Stimulated activated CD4-positive, alpha-beta T cell treated with anti-CD3 and anti-CD28 coated beads, Interleukin-15, amount 100 ng/mL, for 48 hours (primary cell): ENCODE results near the gene HOMER2.
"Not testable (repeated sequence)": the region's sequence is repeated elsewhere in the genome, so short reads cannot be mapped to it uniquely, and the experiment has no call there.

ENCODE experiments used
- DNase-seq, 2 donors: peaks; one replicate each; pipeline ENCODE4 v3.0.0-alpha.2; 2020; ENCODE audit warnings: low read depth in 2 of 2

Gene HOMER2

DNA sequence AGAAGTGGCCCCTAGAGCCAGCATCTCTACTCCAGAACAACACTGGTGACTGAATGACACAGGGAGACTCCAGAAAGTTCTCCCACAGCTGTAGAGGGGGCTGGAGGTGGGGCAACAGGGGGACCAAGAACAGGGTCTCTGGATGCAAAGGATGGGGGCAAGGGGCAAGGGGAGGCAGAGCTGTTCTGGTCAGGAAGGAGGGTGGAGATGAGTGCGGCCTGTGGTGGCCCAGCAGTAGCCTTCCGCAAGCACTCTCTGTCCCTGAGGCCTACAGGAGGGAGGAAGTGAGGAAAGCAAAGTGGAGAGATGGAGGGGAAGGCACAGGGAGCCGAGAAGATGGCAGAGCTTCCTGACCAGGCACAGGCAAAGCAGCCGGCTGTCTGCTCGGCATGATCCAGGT, 56.5 kb downstream of the HOMER2 start:
- DNase-seq, result no peak

DNA sequence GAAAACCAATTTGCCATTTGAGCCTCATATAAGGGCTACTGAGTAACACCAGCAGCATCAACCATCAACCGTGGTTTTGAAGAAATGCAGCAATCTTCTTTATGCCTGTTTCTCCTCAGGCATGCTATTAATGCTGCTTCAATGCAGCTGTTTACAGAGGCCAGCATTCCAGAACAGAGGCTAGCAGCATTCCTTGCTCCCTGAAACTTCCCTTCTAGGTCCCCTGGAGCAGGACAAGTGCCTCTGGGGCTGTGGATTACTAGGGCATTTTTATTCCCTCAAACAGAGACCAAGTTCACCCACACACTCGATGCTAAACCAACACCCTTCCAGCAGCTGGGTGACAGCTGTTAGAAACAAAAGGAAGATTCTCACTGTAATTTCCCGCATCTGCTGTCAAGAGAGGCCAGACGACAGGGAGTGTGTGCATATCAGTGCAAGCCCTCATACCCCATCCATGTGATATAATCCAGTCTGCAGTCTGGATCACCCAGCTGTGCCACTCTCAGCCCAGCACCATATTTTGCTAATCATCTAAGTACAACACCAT, 57.5 kb downstream of the HOMER2 start:
- DNase-seq, result no peak

DNA sequence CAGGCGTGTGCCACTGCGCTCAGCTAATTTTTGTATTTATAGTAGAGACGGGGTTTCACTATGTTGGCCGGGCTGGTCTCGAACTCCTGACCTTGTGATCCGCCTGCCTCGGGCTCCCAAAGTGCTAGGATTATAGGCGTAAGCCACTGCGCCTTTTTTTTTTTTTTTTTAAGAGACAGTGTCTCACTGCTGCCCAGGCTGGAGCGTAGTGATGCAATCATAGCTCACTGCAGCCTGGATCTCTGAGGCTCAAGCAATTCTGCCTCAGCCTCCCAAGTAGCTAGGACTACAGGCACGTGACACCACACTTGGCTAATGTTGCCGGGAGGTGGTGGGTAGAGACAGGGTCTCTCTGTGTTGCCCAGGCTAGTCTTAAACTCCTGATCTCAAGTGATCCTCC, 59.0 kb downstream of the HOMER2 start:
- not testable (repeated sequence) for DNase-seq

DNA sequence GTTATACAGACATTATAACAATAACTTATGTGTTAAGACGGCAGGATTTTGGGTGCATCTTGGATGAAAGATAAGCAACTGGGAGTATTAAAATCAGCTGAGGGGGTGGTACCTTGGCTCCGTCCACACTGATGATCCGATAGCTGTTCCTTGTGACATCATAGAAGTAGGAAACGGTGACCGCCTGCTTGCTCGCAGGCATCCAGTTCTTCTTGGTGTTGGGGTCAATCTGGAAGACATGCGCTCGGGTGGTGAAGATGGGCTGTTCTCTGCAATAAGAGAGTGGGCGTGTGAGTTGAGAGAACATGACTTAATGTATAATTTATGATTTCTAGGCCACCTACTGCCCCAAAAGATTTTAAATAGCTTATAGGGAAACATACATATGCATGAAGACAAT, 59.9 kb downstream of the HOMER2 start:
- no peak for DNase-seq

DNA sequence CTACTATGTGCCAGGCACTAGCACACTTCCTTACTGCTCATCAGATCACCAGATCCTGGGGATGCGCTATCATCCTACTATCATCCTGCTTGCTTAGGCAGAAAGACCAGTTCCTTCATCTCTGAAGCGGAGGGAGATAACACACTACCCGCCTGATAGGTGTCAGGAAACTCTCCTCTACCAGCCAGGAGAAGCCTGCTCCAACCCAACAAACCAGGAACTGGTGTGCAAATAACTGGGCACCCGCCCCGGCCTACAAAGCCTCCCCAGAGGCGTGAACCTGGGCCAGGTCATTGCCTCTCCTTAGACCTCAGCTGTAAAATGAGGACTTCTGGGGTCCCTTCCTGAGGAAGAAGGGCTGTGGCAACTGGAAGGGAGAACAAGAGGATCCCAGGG, 61.5 kb downstream of the HOMER2 start:
- no peak for DNase-seq

DNA sequence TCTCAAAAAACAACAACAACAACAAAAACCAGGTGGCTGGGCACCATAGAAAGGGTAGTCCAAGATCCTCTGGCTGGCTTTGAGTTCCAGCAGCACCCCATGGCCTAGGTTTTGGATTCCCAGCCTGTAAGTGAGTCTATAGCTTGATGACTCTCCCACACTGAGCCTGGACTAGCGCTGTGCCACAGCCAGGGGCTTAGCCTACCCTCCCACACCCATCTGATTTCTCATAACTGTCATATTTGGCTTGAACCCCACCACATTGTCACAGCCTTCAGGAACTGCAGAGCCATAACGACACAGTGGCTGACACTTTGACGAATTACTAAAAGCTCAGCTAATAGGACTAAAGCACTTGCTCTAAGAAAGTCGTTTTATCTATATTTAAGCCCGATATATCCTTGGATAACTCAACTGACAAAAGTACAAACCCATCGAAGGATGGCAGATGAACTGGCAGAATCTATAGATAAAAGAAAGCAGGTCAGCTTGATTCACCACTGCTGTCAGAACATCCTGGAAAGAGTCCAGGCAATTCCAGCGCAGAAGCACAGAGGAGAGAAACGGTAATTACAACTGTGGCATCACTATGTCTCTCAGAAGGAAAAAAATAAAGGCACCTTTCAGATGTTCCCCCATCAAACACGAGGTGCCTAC, 62.1 kb downstream of the HOMER2 start:
- DNase-seq, result no peak

DNA sequence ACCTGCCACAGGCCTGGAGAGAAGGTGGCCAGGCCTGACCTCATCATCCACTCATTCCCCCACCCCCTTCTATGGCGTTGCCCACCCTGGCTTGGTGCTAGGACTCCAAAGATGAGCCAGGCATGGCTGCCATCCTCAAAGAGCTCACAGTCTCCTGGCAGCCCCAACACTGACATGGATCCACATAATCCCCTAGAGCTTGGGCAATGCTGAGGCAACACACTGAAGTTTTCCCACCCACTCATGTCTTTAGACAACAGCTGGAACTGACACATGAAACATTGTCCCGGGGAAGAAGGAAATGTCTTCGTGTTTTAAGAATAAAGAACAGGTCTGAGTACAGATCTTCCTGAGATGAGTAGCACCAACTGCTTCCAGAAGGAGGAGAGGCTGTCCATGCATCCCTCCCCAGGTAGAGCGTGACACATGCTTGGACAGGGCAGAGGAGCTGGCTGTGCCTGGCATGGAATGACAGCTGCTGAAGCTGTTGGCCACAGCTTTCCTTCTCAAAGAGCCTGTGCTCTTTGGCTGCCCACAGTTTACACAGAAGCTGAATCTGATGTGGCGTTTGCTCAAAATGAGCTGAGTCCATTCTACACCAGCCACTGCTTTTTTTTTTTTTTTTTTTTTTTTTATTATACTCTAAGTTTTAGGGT, 70.1 kb downstream of the HOMER2 start:
- DNase-seq, result no peak

DNA sequence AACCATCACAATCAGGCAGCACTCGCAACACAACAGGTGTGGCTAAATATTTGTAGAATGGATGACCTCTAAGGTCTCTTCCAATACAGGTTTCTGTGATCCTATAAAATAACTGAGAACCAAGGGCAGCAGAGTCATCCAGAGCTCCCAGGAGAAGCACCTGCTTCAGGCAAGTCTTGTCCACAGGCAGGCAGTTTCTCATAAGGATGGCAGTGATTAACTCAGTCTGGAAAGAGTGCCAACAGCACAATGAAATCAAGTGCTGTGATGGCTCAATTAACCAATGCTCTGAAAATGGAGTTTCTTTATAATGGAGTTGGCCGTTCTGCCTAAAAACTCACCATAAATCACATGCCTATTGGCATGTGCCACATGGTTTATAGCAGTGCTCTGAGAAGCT, 70.8 kb downstream of the HOMER2 start:
- DNase-seq, result no peak

DNA sequence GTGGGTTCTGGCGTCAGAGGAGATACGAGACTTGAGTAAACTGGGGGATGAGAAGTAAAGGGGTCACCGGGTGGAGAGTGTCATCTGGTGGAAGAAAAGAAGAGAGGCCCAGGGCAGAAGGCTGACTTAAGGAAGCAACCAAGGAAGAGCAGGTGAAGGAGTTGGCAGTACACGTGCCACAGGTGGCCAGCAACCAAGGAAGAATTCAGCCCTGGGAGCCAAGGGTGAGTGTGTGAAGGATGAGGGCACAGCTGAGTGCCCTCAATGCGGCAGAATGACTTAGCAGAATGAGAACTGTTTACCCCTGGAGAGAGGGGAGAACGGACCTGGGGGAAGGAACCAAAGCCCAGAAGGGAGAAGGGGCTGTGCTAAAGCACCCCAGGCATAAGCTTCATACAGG, 71.8 kb downstream of the HOMER2 start:
- DNase-seq, result no peak

DNA sequence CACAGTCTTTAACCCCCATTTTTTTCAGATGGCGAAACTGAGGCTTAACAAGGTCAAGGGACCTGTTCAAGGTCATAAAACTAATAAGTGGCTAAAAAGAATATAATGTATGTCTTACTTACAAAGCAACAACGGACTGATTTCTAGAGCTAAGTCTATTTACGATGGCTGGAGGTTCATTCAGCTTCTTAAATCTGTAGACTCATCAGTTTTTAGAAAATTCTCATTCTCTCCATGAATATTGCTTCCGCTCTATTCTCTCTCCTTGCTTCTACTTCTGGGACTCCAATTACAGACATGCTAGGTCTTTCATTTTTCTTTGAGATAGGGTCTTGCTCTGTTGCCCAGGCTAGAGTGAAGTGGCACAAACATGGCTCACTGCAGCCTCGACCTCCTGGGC, 74.2 kb downstream of the HOMER2 start:
- no peak for DNase-seq

DNA sequence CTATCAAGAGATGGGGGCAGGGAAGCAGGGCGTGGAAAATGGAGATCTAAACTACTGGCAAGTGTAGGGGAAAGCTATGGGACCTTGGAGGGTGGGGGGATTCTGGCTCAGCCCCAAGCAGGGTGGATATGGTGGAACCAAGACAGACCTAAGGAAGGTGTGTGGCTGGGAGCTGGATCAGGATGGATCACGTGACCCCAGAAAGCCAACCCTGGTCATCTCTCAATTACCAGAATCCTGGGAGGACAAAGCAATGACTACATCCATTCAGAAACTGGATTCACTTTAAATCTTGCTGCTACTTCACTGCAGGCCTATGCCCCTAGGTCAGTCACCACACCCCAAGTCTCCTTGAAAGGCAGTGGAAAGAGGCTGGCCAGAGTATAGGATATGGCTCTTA, 74.7 kb downstream of the HOMER2 start:
- DNase-seq, result no peak

DNA sequence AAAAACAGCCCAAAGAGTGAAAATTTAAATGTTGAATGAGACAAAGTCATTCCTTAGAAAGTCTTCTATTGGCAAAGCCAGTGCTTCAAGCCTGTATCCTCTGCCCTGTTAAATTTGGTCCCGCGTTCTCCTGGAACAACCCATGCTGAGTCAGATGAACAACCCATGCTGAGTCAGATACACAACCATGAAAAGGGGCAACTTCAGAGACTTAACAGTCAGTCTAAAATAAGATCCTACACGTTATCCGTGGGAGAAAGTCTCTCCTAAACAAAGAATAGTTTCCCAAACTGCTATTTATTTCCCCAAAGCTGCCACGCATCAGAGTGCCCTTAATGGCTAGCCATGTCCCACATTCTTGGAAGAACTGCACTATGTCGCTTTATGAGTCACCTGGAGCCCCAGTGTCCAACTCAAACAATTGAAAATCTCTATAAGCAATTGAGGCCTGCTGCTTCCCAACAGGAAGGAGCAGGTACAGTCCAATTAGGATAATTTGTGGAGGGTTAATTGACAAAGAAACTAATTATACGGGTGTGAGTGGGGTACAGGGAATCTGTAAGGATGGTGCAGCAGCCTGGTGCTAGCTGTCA, 77.0 kb downstream of the HOMER2 start:
- no peak for DNase-seq

DNA sequence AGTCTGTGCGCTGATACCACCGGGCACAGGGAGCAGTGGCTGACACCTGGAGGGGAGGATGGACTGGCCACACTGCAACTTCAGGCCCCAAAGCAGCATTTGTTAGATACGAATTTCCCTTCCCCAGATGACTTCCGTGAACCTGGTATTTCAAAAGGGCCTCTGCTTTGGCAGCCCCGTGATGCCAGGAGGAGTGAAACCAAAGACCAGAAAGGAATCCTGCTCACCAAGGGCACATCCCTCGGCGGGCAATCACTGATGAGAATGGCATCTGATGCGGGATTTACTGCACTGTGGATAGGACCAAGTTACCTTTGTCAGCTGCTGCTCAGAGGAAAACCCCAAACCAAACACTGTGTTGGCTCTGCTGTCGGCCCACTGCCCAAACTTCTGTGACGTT, 77.6 kb downstream of the HOMER2 start:
- no peak for DNase-seq

DNA sequence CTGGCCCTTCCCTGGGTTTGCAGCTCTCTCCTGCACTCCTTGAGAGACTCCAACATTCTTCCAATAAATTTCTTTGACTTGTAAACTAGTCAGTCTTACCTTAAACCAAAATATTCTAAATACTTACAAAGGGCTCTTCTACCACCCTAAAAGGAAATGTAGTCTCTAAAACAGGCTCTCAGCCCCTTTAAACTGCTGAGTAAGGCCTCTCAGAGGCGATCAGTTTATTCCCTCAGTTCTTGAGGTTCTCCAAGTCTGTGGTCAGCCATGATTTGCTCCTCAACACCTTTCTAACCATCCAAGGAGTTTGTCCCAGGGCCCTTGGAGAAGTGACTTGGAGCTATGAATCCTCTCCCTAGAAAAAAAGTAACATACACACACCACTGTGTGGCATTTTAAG, 78.3 kb downstream of the HOMER2 start:
- no peak for DNase-seq

DNA sequence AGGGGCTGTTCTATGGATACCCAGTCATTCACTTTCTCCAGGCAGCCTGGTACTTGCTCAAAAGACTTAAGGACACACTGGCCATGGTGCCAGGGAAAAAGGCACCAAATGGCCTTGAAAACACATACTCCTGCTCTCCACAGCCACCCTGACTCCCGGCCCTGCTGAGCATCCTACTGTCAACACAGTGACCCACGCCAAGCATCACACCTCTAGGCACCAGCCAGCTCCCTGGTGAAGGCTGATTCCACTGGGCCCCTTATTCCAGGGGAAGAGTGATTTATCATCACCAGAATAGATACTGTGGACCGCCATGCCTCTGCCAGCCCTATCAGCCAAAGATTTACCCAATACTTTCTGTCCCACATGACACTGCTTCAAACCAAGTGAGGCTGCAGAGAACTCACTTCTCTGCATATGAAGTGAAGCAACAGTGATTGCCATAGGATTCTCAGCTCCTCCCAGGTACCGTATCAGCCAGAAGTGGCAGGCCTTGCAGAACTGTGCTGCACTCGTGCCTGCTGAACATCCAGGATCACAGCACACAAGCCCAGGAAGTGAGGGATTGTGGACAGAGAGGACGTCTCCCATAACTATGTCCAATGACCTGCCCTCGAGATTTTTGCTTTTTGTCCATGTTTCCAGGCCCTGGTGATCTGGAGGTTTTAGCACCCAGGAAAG, 79.4 kb downstream of the HOMER2 start:
- no peak for DNase-seq

DNA sequence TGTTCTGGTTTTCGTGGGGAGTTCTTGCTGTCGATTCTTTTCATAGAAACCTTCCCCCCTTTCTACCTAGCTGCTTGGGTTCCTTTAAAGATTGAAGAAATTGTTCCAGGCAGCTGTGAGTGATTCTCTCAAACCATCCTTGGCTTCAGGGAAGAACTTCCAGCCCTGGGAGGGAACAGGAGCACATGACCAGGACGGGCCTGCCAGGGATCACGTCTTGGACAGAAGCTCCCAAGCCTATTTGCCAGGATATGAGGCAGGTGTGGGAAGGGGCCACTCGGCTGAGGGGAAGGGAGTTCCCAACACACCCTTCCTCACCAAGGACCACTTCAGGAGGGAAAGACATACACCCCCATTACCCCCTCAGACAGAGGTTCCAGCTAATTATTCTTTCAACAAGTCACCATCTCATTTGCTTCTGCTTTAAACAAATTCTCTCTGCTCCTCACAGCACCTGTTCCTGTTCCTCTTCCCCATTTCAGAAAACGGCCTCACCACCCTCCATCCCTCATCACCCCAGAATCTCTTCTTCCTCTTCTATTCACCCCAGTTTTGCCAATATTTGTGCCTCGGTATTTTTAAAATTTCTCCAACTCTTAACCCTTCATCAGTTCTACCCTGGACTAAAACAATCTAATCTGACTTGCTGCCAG, 80.6 kb downstream of the HOMER2 start:
- DNase-seq, result no peak

DNA sequence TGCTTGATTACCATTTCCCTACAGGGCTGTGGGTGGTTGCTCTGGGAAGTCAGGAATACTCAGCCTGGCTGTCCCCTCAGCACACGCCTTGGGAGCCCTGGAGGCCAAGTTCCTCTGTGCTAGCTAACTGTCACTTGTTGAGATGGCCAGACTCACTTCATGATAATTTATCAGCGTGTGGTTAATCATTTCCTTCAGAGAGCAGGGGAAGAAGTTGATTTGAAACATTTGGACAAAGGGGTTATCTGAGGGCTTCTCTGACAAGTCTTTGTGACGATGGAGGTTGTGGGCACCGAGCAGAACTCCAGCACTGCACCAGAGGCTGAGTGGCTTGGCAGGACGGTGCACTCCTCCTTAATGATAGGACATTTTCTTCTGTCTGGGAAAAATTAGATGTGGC, 81.2 kb downstream of the HOMER2 start:
- no peak for DNase-seq

DNA sequence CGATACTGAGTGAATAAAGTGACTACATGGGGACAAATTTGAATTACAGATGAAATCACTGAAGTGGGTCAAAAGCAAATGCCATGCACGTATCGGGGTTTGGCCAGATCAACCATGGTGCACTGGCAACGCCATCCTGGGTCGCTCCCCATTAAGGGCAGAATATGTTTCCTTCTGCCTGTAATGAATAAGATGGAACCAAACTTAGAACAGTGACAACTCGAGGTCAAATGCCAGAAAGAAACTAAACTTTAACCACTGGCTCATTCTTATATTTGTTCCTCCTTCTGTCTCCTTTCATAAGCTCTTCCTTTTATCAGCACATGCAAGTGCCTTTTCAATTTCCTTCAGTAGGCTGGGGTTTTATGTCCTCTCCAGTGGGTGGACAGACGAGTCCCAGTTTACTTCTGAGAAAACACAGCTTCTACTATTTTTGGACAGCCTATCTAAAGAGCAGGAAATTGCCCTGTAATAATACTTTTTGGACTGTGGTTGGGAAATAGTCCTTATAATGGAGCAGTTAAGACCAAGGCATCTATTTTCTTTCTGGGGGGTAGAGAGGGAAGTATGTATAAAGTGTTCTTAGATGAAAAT, 81.7 kb downstream of the HOMER2 start:
- no peak for DNase-seq

DNA sequence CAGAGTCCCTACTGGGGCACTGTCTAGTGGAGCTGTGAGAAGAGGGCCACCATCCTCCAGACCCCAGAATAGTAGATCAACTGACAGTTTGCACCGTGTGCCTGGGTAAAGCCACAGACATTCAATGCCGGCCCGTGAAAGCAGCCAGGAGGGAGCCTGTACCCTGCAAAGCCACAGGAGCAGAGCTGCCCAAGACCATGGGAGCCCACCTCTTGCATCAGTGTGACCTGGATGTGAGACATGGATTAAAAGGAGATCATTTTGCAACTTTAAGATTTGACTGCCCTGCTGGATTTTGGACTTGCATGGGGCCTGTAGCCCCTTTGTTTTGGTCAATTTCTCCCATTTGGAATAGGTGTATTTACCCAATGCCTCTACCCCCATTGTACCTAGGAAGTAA, 86.5 kb downstream of the HOMER2 start:
- not testable (repeated sequence) for DNase-seq

DNA sequence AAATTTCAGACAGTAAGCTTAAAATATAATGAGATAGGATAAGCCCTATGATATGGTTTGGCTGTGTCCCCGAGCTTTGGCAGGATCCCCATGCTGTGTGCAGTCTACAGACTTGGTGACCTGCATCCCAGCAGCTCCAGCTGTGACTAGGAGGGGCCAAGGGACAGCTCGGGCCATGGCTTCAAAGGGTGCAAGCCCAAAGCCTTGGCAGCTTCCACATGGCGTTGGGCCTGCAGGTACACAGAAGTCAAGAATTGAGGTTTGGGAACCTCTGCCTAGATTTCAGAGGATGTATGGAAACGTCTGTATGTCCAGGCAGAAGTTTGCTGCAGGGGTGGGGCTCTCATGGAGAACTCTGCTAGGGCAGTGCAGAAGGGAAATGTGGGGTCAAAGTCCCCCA, 86.9 kb downstream of the HOMER2 start:
- not testable (repeated sequence) for DNase-seq

DNA sequence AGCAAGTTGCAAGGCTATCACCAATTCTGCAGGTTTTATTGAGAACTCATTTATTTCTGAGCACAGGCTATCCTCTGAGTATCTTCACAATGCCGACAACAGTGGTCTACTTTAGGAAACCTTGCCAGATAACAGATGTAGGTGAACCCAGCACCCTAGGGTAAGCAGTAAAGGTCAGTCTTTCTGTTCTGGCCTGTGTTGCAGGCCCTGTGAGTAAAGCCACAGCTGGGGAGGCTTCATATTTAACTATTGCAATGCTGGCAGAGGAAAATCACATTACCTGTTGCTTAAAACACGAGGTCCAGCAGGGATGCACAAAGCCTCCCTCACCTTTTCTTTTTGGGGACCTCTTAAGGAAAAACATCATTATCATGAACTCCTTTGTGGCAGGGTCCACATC, 87.6 kb downstream of the HOMER2 start:
- no peak for DNase-seq

DNA sequence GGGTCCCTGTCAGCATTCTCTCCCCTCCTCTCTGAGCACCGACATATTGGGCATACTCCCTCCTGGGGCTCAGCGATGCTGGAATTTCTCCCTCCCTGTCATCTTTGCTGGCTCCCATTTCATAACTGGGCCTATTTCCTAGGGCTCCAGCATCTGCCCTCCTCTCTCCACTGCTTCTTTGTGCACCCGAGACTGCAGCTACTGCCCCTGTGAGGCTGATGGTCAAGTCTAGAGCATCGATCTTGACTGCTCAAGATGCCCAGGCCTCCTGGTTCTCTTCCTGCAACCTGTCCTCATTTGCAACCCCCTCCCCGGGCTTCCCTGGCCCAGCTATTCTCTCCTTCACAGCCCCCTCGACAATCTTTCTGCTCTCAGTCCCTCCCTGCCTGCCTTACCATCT, 89.6 kb downstream of the HOMER2 start:
- no peak for DNase-seq
